ENCODE results near the gene OTOL1.
"Not testable (repeated sequence)": the region's sequence is repeated elsewhere in the genome, so short reads cannot be mapped to it uniquely, and the experiment has no call there.

The OTOL1 gene

GRCh38 chr3:161496508-161496907 lies at the start of gene OTOL1:
OTOL1 (plus strand) TSS chr3:161496808; CDS start chr3:161496808, 0 bp downstream.
- DNase-seq, result no peak

DNA sequence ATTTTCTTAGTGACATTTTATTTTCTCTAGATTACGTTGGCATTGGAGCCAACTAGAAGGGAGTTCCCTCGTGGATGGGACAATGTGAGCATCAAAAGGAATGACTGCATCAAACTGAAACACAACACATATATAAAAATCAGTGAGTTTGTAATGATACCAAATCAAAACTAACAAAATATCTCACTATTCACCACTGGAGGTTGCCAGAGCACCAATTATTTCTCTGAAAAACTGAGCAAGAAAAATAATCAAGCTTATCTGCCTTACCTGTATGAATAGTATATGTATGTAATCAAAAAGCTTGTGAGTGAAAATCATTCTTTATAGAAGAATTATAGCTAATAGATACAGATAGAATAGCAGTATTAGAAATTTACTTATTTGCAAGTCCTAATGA lies 46.8 kb upstream of the OTOL1 start:
- DNase-seq, result no peak

GRCh38 chr3:161452179-161452578 lies 44.4 kb upstream of the OTOL1 start:
- DNase-seq, result no peak

GRCh38 chr3:161454615-161455014 lies 42.0 kb upstream of the OTOL1 start:
- DNase-seq, result no peak

DNA sequence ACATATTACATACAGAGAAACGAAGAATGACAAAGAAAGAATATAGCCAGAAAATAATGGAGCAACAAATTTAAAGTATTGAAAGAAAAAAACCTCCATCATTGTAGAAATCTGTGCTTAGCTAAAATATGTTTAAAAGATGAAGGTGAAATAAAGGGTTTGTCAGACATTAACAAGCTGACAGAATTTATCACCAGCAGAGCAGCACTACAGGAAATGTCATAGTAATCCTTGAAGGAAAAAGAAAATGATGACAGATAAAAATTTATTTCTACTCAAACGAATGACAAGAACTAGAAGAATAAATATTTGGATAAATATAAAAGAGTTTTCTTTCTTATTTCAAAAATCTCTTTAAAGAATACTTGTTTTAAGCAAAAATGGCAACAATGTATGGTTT lies 40.6 kb upstream of the OTOL1 start:
- no peak for DNase-seq

DNA sequence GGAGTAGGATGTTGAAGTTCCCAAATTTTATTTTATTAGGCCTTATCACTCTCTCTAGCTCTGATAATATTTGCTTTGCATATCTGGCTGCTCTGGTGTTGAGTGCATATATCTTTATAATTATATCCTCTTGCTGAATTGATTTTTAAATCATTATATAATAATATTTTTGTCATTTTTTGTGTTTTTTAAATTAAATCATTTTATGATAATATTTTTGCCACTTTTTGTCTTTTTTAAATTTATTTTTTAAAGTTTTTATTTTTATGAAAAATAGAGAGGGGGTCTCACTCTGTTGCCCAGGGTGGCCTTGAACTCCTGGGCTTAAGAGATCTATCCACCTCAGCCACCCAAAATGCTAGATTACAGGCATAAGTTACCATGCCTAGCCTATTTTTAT lies 34.5 kb upstream of the OTOL1 start:
- DNase-seq, result no peak

DNA sequence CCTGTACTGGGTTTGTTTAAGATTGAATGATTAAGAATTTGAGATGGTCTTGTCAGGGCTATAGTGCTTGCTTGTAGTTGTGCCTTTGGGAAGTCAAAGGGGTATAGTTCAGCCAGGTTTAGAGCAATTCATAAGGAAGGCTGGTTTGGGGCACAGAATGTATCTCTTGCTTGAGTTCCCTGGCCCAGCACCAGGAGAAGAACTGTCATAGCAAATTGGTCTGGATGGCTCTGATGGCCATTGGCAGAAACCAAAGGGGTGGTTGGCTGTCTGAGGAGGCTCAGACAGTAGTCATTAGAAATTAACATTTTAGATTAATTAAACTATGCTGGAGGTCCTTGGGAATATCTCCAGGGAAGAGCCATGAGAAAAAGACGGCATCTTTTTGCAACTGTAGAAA lies 25.4 kb upstream of the OTOL1 start:
- no peak for DNase-seq

DNA sequence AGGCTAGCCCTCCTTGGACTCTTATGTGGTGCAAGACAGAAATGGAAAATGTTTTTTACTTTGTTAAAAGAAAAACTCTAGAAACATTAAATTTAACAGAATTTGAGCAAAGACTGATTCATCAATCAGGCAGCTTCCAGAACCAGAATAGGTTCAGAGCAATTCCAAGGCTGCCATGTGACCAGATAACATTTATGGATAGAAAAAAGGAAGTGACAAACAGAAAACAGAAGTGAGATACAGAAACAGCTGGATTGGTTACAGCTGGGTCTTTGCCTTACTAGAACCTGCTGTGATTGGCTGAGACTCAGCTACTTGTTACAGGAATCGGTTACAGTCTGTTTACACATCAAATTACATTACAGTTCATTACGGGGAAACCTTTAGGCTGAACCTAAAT lies 22.5 kb upstream of the OTOL1 start:
- no peak for DNase-seq

GRCh38 chr3:161474741-161475140 lies 21.9 kb upstream of the OTOL1 start:
- DNase-seq, result no peak

GRCh38 chr3:161475206-161475605 lies 21.4 kb upstream of the OTOL1 start:
- no peak for DNase-seq

DNA sequence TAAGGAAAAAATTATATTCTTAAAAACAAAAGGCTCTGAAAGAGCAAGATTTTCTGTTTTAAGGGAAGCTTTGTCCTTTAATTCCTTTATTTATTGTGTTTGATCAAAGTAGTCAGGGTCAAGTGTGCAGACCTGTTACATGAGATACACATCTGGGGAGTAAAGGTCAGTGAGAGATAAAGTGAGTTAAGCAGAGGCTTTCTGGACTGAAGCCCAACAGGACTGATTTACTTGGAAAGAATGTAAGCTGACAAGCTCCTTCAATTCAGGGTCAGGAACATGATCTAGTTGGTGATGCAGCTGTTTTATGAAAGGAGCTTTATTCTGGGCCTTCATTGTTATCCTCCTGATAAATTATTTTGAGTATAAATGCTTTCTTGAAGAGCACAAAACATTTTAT lies 20.7 kb upstream of the OTOL1 start:
- peak; percentile 14 for DNase-seq

GRCh38 chr3:161484226-161484625 lies 12.4 kb upstream of the OTOL1 start:
- no peak for DNase-seq

GRCh38 chr3:161488284-161488683 lies 8.3 kb upstream of the OTOL1 start:
- DNase-seq, result not testable (repeated sequence)

DNA sequence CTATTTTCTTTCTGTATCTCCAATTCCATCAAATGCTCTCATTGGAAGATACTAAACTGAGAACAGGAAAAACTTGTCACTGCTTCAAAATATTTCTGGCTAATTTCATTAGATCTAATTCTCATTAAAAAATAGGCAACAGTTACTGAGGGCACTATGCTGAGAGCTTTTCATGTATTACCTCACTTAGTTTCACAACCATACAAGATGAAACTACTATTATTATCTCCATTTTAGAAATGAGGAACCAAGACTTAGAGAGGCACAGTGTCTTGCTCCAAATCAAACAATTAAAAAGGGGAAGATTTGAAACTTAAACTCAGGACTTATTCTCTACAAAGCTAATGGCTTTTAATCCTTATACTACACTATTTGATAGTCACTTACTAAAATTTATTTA lies 7.2 kb upstream of the OTOL1 start:
- DNase-seq, result no peak

DNA sequence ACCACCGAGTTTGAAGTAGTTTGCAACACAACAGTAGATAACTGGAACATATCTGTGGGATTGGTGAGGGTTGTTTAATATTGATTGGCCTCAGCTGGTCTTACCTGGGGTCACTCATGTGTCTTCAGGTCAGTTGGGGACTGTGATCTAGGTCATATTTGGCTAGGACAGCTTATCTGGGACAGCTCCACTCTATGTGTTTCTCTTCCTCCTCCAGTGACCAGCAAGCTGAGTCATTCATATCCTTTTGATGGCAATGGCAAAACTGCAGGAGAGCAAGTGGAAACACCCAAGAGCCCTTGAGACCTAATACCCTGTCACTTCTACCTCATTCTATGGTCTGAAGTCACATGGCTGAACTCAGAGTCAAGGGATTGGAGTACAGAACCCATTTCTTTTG lies 5.8 kb upstream of the OTOL1 start:
- DNase-seq, result not testable (repeated sequence)

DNA sequence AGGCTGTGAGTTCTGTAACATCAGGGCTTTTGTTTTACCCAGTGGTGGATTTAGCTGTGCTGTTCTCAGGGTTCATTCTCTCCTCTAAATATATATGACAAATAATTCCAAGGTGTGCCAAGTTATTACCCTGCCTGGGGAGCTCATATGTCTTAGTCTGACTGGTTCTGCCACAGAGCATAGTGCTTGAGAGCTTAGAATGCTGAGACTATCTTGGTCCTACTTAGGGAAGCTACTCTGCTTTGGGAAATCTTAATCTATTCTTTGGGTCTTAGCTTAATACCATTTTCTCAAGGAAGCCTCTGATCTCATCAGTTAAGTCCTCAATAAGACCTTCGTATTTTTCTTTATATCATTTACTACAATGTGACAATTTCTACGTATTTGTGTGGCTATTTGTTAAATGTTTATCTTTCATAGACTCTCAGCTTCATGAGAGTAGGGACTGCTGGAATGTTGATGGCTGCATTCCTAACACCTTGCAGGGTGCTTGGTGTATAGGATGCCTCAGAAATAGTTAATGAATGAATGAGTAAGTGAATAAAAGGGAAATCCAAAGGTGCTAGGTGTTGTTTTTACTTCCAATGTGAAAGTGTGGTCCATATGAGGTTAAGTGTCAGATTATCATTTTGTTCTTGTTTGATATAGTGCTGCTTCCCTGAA lies 1.8 kb downstream of the OTOL1 start:
- no peak for DNase-seq

- peak; percentile 40 for DNase-seq
These were observed 3.6 kb downstream of the OTOL1 start for GRCh38 chr3:161500068-161500796.

DNA sequence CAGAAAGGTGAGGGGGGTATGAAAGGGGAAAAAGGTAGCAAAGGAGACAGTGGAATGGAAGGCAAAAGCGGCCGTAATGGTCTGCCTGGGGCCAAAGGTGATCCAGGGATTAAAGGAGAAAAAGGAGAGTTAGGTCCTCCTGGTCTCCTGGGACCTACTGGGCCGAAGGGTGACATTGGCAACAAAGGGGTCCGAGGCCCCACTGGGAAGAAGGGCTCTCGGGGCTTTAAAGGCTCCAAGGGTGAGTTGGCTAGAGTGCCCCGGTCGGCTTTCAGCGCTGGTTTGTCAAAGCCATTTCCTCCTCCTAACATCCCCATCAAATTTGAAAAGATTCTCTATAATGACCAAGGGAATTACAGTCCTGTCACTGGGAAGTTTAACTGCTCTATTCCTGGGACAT lies 6.7 kb downstream of the OTOL1 start:
- no peak for DNase-seq

DNA sequence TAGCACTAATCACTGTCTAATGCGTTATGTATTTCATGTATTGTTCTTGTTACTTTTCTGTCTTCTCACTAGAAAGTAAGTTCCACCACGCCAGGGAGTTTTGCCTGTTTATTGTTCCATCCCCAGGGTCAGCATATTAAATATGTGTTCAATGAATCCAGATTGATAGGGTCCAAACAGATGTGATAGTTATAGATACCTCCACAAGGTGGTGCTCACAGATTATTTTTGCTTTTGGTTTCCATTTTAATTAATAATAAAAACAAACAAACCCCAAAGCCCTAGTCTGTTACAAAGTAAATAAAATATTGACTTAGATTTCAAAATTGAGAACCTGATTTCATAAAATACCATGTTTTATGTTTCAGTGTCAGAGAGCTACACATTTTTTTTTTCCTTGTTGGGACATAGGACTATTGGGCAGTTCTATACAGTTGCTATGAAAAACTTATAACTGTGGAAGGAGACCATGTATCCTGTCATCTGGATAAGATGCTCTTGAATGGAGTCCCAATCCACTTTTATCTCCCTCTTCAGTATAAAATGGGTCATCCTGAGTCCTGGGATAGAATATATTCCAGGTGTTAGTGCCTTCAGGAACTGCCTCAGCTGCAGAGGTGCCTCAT lies 12.4 kb downstream of the OTOL1 start:
- DNase-seq, result no peak

- peak; percentile 1 for DNase-seq
These were observed 14.1 kb downstream of the OTOL1 start for GRCh38 chr3:161510510-161511260.

GRCh38 chr3:161523916-161524315 lies 27.3 kb downstream of the OTOL1 start:
- no peak for DNase-seq

- no peak for DNase-seq
These were observed 35.3 kb downstream of the OTOL1 start for GRCh38 chr3:161531930-161532329.

- no peak for DNase-seq
These were observed 44.0 kb downstream of the OTOL1 start for GRCh38 chr3:161540594-161540993.

DNA sequence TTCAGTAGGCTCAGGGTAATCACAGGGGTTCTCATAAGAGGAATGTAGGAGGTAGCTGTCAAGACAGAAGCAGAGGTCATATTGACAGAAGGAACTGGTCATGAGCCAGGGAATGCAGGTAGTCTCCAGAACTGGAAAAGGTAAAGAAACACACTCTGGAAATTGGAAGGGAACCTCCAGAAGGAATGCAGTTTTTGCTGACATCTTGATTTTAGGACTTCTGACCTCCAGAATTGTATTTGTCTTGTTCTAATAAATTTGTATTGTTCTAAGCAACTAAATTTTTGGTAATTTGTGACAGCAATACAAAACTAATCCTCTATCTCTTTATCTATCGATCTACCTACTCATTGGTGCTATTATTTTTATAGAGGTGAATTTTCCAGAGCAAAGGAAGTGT lies 49.2 kb downstream of the OTOL1 start:
- no peak for DNase-seq
